ENCODE results near the gene MT1G.
"Not testable (repeated sequence)": the region's sequence is repeated elsewhere in the genome, so short reads cannot be mapped to it uniquely, and the experiment has no call there.

Gene MT1G

DNA sequence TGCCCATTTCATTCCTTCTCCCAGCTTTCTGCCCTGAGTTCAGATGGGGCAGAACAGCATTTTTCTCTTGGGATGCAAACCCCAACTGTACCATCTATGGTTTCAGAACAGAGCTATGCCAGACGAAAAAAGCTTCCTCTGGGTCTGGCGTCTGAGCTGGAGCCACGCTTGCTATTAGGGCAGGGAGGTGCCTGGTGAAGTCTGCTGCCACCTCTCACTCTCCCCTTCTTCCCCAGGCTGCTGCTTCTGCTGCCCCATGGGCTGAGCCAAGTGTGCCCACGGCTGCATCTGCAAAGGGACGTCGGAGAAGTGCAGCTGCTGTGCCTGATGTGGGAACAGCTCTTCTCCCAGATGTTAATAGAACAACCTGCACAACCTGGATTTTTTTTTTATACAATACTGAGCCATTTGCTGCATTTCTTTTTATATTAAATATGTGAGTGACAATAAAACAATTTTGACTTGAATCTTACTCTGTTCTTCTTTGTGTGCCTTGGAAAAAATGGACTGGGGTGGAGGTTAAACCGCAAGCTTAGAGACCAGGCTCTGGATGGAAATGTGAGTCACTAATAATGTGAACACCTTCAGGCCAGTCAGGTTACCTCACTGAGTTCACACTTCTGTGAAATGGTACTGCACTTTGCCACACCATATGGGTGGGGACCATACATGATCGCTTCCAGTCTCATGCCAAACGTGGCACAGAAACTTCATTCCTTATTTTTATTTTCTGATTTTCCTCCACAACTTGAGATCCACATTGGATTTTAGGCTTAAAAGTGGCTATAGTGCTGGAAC is 31.1 kb downstream of the MT1G start:
- DNase-seq (ENCODE audit: low spot score): peak; percentile 52

DNA sequence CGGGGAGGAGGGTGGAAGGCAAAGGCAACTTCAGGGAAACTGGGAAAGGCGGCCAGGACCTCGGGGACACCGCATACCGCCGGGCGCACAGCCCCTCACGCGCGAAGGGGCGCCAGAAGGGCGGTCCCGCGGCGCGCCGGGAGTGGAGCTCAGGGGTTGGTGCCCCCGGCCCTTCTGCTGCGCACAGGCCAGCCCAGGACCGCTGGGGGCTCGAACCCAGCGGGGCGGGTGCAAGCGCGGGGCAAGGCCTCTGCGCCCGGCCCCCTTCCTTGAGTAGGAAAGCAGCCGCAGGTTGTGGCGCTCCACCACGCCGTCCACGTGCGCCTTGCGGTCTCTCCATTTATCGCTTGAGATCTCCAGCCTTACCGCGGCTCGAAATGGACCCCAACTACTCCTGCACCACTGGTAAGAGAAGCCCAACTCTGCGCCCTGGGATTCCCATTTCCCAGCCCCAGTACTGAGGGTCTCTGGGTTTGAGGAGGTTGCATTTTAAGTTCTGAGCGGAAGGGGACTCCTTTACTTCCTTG is 32.4 kb downstream of the MT1G start:
- no peak for DNase-seq (ENCODE audit: low spot score)

DNA sequence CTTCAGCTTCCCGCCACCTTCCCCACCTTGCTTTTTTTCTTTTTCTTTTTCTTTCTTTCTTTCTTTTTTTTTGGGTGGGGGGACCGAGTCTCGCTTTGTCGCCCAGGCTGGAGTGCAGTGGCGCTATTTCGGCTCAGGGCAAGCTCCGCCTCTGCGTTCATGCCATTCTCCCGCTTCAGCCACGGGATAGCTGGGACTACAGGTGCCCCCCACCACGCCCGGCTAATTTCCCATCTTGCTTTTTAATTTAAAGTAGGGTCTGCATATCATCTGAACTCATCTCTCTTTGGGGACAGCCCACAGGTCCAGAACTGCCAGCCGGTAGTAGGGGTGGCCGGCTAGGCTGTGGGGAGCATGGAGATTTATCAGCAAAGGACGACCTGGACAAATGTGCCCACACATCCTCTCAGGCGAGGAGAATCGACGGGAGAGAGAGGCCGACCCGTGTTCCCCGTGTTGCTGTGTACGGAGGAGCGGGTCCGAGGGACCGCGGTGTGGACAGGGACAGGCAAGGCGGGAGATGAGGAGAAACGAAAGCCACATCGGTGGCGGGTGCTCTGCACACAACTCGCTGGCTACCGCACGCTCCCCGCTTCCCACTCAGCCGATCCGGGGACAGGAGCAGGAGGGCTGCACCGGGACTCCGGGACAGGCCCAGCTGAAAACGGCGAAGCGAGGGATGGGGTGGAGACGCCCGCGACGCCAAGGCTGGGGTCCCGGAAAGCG is 33.0 kb downstream of the MT1G start:
- no peak for DNase-seq (ENCODE audit: low spot score)

DNA sequence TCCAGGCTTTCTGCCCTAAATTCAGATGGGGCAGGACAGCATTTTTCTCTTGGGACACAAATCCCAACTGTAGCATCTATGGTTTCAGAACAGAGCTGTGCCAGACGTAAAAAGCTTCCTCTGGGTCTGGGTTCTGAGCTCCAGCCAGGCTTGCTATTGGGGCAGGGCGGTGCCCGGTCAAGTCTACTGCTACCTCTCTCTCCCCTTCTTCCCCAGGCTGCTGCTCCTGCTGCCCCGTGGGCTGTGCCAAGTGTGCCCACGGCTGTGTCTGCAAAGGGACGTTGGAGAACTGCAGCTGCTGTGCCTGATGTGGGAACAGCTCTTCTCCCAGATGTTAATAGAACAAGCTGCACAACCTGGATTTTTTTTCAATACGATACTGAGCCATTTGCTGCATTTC is 34.3 kb downstream of the MT1G start:
- no peak for DNase-seq (ENCODE audit: low spot score)

DNA sequence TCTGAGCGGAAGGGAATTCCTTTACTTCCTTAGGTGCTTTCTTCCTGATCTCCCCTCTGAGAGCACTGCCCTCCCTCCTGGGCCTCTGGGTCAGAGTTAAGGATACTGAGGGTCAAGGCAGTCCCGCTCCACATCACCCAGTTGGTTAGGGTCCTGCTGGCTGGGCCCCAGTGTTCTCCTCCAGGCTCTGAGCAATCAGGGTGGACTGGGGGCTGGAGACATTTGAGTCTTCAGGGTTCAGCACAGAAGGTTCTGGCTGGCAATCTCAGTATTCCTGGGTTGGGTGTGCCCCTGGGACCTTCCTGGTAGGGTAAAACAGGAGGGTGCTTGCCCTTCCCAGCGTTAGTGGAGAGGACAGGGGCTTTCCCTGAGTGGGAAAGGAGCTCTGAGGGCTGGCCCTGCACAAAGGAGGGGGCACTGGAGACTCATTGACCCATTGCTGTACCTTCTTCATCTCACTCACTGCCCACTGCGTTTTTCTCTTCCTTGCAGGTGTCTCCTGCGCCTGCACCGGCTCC is 35.0 kb downstream of the MT1G start:
- no peak for DNase-seq (ENCODE audit: low spot score)

DNA sequence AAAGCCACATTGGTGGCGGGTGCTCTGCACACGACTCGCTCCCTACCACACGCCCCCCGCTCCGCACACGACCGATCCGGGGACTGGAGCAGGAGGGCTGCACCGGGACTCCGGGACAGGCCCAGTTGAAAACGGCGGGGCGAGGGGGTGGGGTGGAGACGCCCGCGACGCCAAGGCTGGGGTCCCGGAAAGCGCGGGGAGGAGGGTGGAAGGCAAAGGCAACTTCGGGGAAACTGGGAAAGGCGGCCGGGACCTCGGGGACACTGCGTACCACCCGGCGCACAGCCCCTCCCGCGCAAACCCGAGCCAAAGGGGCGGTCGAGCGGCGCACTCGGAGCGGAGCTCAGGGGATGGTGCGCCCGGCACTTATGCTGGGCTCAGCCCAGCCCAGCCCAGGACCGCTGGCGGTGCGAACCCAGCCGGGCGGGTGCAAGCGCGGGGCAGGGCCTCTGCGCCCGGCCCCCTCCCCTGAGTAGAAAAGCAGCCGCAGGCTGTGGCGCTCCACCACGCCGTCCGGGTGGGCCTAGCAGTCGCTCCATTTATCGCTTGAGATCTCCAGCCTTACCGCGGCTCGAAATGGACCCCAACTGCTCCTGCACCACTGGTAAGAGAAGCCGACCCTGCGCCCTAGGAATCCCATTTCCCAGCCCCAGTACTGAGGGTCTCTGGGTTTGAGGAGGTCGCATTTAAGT is 35.6 kb downstream of the MT1G start, which contains the start of gene MT1M:
TSS of gene MT1M (plus strand) at position 504 of the 692 bp plus-strand sequence. CDS start at position 577, 73 bp downstream.
- DNase-seq (ENCODE audit: low spot score): no peak

DNA sequence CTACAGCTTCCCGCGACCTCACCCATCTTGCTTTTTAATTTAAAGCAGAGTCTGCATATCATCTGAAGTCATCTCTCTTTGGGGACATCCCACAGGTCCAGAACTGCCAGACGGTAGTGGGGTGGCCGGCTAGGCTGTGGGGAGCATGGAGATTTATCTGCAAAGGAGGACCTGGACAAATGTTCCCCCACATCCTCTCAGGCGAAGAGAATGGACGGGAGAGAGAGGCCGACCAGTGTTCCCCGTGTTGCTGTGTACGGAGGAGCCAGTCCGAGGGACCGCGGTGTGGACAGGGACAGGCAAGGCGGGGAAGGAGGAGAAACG is 36.1 kb downstream of the MT1G start:
- DNase-seq (ENCODE audit: low spot score): no peak

DNA sequence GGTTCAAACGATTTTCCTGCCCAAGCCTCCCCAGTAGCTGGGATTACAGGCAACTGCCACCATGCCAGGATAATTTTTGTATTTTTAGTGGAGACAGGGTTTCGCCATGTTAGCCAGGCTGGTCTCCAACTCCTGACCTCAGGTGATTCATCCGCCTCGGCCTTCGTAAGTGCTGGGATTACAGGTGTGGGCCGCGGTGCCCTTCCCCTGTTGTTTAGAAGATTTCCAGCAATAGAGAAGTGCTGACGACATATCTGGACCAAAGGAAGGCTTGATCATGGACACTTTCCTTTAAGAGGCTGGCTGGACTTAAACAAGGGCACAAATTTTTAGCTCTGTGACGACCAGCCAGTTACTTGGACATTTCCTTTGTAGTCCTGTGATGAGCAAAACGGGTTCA is 36.7 kb downstream of the MT1G start:
- no peak for DNase-seq (ENCODE audit: low spot score)

DNA sequence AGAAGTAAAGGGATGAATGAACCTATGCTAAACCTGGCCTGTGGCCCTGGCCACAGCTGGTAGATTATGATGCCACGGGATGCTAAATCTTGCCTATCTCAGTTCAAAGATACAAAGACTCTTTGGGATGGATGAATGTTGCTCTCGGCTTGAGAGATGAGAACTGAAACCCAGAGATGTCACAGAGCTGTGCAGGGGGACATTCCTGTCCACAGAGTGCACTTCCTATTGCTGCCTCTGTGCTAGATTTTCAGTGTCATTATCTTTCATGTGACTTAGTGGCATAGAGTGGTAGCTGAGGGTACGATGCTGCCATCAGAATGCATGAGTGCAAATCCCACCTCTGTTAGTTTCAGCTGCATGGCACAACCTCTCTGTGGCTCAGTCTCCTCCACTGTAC is 37.7 kb downstream of the MT1G start:
- DNase-seq (ENCODE audit: low spot score): no peak

DNA sequence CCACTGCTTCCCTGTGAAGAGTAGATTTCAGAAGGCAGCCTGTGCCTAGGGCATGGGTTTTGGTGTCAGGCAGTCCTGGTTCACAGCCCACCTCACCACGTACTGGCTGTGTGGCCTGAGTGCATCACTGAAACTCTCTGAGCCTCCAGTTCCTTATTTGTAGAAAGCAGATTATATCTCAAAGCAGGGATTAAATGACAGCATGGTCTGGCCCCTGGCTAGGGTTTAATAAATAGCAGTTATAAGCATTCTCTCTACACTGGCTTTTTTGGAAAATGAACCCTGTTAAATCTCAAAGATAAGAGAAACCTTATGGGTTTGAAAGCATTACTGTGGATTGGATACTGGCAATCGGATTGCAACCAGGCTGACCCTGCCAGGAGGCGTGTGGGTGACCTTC is 38.3 kb downstream of the MT1G start:
- no peak for DNase-seq (ENCODE audit: low spot score)

DNA sequence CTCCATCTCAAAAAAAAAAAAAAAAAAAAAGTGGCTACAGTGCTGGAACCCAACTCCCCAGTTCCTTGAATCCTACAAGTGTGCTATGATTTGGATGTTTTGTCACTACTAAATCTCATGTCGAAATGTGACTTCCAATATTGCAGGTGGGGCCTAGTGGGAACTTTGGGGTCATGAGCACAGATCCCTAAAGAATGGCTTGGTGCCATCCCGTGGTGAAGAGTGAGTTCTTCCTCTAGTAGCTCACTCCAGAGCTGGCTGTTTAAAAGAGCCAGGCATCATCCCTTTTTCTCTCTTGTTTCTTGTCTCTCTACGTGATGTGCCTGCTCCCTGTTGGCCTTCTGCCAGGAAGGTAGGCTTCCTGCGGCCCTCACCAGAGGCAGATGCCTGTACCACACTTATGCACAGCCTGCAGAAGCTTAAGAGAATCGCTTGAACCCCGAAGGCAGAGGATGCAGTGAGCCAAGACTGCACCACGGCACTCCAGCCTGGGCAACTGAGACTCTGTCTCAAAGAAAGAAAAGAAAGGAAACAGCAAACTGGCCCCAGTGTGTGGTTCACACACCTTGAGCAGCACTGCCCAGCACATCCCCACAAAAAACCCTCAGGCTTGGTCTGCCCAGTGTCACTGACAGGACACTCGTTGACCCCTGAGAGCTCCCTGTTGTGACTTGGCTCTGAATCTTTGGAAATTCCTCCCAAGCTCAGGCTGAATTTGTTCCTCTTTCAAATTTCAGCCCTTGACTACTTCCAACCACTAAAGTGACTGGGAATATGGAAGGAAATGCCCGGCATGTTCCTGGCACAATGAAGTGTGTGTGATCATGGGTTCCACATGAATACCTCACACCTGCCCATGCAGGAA is 39.1 kb downstream of the MT1G start:
- no peak for DNase-seq (ENCODE audit: low spot score)

DNA sequence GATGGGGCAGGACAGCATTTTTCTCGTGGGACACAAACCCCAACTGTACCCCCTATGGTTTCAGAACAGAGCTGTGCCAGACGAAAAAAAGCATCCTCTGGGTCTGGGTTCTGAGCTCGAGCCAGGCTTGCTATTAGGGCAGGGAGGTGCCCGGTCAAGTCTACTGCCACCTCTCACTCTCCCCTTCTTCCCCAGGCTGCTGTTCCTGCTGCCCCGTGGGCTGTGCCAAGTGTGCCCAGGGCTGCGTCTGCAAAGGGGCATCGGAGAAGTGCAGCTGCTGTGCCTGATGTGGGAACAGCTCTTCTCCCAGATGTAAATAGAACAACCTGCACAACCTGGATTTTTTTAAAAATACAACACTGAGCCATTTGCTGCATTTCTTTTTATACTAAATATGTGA is 41.2 kb downstream of the MT1G start:
- DNase-seq (ENCODE audit: low spot score): no peak

DNA sequence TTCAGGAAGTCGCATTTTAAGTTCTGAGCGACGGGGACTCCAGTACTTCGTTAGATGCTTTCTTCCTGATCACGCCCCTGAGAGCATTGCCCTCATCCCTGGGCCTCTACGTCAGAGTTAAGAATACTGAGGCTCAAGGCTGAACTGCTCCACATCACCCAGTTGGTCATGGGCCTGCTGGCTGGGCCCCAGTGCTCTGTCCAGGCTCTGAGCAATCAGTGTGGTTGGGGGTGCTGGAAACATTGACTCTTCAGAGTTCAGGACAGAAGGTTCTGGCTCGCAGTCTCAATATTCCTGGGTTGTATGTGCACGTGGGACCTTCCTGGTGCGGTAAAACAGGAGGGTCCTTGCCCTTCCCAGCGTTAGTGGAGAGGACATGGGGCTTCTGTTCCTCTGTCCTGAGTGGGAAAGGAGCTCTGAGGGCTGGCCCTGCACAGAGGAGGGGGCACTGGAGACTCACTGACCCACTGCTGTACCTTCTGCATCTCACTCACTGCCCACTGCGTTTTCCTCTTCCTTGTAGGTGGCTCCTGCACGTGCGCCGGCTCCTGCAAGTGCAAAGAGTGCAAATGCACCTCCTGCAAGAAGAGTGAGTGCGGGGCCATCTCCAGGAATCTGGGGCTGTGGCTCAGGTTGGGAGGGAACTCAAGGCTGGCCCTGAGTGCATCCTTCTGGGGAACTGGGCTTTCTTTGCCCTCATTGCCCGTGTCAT is 41.8 kb downstream of the MT1G start:
- peak; percentile 43 for DNase-seq (ENCODE audit: low spot score)

DNA sequence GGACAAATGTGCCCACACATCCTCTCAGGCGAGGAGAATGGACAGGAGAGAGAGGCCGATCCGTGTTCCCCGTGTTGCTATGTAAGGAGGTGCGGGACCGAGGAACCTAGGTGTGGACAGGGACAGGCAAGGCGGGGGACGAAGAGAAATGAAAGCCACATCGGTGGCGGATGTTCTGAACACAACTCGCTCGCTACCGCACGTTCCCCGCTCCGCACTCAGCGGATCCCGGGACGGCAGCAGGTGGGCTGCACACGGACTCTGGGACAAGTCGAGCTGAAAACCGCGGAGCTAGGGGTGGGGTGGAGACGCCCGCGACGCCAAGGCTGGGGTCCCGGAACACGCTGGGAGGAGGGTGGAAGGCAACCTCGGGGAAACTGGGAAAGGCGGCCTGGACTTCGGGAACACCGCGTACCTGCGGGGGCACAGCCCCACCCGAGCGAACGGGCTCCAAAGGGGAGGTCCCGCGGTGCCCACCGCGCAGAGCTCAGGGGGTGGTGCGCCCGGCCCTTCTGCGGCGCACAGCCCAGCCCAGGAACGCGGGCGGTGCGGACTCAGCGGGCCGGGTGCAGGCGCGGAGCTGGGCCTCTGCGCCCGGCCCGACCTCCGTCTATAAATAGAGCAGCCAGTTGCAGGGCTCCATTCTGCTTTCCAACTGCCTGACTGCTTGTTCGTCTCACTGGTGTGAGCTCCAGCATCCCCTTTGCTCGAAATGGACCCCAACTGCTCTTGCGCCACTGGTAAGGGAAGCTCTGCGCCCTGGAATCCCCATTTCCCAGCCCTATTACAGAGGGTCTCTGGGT is 42.5 kb downstream of the MT1G start, which contains the start of gene MT1E:
TSS of gene MT1E (plus strand) at position 642 of the 803 bp plus-strand sequence. CDS start at position 713, 71 bp downstream.
- DNase-seq (ENCODE audit: low spot score): peak; percentile 80

DNA sequence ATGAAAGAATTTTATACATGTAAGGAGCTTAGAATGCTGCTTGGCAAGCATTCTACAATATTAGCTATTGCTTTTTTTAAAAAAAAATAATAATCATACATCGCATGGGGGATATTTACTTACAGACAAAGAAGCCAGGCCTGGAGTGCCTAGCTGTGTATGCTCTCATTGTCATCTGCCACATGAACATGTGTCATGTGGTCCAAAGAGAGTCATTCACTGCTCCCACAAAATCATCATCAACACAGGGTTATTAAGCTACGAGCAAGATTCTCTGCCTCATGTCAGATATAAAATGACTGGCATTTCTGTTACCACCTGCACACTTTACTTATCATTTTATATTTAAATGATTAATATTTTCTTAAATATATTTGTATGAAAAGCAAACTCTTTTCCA is 44.2 kb downstream of the MT1G start:
- no peak for DNase-seq (ENCODE audit: low spot score)

DNA sequence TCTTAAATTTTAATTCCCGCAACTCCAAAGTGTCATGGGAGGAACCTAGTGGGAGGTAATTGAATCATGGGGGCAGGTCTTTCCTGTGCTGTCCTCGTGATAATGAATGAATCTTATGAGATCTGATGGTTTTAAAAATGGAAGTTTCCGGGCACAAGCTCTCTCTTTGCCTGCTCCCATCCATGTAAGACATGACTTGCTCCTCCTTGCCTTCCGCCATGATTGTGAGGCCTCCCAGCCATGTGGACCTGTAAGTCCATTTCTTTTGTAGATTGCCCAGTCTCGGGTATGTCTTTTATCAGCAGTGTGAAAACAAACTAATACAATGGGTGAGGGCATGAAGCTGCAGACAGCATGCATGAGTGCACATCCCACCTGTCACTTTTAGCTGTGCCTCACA is 44.7 kb downstream of the MT1G start:
- not testable (repeated sequence) for DNase-seq (ENCODE audit: low spot score)

DNA sequence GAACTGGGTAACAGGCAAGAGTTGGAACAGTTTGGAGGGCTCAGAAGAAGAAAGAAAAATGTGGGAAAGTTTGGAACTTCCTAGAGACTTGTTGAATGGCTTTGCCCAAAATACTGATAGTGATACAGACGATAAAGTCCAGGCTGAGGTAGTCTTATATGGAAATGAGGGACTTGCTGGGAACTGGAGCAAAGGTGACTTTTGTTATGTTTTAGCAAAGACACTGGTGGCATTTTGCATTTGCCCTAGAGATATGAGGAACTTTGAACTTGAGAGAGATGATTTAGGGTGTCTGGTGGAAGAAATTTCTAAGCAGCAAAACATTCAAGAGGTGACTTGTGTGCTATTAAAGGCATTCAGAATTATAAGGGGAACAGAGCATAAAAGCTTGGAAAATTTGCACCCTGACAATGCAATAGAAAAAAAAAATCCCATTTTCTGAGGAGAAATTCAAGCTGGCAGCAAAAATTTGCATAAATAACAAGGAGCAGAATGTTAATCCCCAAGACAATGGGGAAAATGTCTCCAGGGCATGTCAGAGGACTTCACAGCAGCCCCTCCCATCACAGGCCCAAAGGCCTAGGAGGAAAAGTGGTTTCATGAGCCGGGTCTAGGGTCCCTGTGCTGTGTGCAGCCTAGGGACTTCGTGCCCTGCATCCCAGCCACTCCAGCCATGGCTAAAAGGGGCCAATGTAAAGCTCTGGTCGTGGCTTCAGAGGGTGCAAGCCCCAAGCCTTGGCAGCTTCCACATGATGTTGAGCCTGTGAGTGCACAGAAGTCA is 46.0 kb downstream of the MT1G start:
- DNase-seq (ENCODE audit: low spot score): not testable (repeated sequence)

DNA sequence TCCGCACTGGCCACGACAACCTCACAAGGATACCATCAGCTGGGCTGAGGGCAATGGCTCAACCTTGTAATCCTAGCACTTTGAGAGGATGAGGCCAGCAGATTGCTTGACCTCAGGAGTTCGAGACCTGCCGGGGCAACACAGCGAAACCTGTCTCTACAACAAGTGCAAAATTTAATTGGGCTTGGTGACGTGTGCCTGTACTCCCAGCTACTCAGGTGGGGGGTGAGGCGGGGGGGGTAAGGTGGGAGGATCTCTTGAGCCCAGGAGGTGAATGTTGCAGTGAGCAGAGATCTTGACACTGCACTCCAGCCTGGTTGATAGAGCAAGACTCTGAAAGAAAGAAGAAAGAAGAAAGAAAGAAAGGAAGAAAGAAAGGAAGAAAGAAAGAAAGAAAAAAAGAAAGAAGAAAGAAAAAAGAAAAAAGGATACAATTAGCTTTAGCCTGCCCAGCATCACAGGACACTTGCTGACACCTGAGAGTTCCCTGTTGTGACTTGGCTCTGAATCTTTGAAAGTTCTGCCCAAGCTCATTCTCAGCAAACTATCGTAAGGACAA is 47.4 kb downstream of the MT1G start:
- DNase-seq (ENCODE audit: low spot score): no peak

DNA sequence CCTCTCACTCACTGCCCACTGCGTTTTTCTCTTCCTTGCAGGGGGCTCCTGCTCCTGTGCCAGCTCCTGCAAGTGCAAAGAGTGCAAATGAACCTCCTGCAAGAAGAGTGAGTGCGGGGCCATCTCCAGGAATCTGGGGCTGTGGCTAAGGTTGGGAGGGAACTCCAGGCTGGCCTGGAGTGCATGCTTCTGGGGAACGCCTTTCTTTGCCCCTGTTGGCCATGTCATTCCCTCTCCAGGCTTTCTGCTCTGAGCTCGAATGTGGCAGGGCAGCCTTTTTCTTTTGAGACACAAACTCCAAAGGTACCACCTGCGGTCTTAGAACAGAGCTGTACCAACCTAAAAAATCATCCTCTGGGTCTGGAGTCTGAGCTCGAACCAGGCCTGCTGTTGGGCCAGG is 49.7 kb downstream of the MT1G start:
- DNase-seq (ENCODE audit: low spot score): no peak

Data from SW480 (cell line).